Stimulated activated CD8-positive, alpha-beta memory T cell treated with anti-CD3 and anti-CD28 coated beads, Interleukin-12 subunit alpha, Interleukin-12 subunit beta, amount 100 ng/mL, for 1 hour (primary cell): Measurements from ENCODE around the gene ABLIM2.
"Not testable (repeated sequence)": the region's sequence is repeated elsewhere in the genome, so short reads cannot be mapped to it uniquely, and the experiment has no call there.

Experiments used
- DNase-seq: peaks from one replicate; pipeline ENCODE4 v3.0.0-alpha.2; 2020; ENCODE audit warnings: low read depth

ABLIM2 gene

DNA sequence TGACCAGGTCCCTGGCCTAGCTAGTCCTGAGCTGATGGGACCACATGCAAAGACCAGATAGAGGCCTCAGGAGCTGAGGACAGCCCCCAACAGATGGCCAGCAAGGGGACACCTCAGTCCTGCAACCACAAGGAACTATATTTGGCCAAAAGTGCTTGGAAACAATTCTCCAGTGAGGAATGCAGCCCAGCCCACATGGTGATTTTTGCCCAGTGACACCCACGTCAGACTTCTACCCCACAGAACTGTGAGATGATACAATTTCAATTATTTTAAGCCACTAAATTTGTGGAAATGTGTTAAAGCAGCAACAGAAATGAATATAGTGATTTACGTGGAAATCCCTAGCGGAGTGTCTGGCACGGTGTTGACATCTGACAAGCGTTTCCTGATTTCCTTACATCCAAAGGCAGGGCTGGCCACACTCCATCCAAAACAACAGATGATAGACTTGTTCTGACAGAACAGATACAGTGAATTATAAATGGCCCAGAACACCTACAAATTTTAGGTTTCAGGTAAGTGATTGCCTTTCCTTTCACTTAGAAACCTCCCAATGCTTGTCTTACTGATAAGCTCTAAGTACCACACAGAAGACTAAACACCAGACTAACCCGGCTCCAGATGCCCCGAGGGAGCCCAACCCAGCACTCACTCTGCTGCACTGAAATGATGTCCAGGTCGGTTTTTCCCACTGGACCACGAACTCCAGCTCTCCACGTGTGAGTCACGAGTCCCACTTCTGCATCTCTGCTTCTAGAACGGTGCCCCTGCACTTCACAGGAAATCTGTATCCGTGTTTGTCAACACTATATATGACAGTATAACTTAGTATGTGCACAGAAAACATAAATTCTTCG, 224.7 kb downstream of the ABLIM2 start:
- DNase-seq = no peak

DNA sequence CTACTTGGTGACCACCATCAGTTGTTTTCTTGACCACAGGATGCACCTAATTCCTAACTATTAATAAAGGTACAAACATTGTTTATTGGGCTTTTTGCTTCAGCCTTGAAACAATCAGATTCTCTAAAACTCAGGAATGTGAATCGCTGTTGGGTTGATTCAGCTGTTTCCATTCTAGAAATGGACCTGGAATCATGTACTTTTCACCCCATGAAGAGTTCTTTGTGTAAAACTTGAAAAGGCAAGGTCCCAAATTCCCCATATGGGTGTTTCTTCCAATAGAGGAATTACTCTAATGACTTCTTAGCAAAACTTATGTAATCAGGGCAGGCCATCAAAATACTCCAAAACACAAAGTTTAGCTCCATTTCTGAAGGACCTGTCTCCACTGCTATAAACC, 226.3 kb downstream of the ABLIM2 start:
- no peak for DNase-seq

DNA sequence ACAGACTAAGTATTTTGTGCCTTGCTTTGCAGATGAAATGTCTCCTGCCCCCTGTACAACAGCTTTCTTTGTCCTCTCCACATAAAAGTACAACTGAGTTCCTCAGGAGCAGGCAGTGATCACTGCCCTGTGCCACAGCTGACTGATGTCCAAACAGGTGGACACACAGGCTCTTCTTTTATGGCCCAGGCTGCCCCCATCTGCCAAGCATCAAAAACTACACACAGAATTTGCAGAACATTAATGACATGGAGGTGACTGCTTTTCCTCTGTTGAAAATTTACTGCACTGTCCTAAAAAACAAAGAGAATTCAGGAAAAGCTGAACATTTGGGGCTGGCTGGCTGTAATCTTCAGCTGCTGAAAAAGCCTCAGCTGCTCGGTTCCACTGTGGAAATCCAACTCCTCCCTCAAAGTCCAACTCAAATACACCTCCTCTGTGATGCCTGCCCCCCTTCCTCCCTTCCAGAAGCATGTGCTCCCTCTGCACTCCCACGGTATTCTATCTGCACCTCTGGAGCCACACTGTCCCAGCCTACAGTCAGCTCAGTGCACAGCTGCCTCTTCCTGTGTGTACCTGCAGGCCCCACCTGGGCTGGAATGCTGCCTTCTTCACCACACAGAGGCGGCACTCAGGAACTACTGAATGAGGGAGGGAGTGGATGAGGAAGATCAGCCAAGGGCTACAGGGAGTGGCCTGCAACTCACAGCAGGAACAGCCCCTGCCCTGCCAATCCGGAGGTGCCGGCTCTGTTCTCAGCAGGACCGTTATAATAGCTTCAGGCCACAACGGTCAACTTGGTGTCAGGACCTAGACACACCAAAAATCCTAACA, 229.3 kb downstream of the ABLIM2 start:
- DNase-seq = no peak

DNA sequence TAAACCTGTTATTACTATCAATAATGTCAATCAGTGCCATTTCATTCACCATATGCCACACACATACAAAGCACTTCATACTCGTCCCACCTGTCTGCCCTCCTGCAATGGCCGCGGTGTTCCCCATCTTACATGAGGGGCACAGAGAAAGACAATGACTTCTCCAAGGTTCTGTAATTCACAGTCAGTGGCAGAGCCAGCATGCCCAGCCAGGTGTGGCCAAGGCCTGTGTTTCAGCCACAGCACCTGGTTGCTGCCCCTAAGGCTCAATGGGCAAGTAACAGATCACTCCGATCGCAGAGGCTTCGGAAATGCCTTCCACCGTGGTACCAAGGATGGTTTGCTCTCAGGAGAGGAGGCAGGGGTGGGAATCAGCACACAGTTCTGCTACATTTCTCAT, 229.9 kb downstream of the ABLIM2 start:
- no peak for DNase-seq

DNA sequence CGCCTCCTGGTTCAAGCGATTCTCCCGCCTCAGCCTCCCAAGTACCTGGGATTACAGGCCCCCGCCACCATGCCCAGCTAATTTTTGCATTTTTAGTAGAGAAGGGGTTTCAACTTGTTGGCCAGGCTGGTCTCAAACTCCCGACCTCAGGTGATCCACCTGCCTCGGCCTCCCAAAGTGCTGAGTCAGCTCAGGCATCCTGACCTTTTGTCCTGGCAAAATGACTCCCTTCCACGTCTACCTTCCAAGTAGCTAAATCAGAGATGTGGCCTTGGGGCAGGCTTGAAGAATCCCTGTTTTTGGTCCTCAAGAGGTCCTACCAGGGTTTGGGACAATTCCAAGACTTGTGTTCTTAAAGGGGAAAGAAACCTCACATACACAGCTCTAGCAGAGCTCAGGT, 231.8 kb downstream of the ABLIM2 start:
- DNase-seq = no peak

DNA sequence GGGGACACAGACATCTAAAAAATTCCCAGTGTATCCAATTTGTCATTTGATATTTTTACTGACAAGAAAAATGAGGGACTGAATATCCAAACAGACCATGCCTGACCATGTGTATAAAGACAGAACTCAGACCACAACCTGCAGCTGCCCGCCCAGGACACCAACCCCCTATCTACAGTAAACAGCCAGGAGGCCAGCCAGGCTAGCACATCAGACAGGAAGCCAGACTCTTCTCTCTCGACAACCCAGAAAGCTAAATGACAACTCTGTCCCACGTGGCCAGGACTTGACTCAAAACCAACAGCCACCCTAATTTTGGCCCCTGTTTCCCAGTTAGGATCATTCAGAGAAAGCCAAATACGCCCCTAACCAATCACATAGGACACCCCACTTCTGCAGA, 234.0 kb downstream of the ABLIM2 start:
- no peak for DNase-seq

DNA sequence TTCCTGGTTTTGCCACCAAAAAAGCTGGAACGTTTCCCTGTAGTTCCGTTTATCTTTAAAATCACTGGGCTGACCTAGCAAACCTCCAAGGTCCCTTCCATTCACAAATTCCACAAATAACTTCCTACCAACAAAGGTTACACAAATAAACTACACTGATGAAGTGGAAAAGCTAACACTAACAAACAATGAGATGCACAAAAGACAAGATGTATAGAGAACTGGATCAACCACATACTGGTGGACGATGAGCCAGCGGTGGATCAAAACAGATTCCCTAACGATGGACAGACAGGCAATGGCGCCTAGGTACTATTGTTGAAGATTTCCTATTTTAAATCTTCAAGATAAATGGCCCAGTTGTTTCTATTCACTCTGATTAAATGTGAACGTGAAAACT, 234.4 kb downstream of the ABLIM2 start:
- no peak for DNase-seq

DNA sequence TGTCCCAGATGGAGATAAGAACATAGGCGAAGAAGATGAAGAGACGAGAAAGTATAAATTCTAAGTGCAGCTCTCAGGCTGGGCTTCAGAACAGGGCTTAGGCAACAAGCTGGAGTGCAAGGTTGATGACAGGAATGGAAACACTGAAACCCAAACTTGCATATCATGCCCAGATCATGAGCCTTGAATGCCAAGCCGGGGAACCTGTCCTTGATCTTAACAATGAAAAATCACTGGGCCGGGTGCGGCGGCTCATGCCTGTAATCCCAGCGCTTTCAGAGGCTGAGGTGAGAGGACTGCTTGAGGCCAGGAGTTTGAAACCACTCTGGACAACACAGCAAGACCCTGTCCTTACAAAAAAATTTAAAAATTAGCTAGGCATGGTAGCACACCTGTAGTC, 236.1 kb downstream of the ABLIM2 start:
- DNase-seq = no peak

DNA sequence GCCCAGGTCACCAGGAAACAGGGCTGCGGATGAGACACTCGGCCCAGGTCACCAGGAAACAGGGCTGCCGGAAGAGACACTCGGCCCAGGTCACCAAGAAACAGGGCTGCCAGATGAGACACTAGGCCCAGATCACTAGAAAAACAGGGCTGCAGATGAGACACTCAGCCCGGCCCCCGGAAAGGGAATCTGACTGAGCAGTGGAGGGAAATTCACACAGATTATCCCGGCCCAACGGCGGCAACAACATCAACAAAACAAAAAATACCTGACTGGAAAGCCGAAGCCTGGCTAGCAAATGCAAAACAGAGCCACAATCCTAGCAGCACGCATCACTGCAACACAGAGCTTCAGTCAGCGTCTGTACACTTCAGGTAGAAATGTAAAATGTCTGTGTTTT, 239.6 kb downstream of the ABLIM2 start:
- DNase-seq = no peak

DNA sequence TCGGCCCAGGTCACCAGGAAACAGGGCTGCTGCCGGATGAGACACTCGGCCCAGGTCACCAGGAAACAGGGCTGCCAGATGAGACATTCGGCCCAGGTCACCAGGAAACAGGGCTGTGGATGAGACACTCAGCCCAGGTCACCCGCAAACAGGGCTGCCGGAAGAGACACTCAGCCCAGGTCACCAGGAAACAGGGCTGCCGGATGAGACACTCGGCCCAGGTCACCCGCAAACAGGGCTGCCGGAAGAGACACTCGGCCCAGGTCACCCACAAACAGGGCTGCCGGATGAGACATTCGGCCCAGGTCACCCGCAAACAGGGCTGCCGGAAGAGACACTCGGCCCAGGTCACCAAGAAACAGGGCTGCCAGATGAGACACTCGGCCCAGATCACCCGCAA, 240.4 kb downstream of the ABLIM2 start:
- DNase-seq = not testable (repeated sequence)

DNA sequence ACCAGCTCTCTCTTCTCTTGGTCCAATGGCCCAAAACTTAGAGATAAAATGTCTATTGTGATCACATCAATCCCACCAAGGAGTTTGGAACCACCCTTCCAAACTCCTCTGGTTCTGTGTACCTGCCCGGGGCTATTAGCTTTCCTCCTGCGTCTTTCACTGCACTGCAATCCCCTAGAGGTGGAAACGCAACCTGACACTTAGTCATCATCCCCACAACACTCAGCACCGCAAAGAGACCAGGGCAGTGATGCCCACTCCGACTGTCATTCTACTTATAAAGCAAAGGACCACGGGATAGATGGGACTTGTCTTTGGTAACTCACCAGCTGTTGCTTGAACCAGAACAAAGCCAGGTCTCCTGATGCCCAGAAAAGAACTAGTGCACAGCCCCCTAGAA, 240.9 kb downstream of the ABLIM2 start:
- no peak for DNase-seq

DNA sequence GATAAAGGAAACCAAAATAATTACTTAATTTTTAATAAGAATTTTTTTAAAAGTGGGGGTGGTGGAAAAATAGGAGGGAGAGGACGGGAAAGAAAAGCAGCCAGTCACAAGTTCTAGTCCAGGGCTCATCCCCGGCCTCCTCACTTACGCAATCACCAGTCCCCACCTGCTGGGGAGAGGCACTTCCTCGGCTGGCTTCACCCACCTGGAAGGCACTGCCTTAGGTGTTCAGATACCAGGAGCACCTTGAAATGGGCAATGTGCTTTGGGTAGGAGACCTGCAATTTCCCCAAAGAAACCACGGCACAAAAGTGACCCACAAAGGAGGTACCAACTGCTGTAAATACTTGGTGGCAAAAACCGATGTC, 242.8 kb downstream of the ABLIM2 start:
- no peak for DNase-seq
